Endothelial cell of umbilical vein (primary cell): ENCODE data around the gene MDP1.

Source experiments
- CTCF ChIP-seq, 2 donors: IDR thresholded peaks; 1 replicate in 1 of 2; 2 replicates in 1 of 2; pipeline ENCODE4 v1.5.1; 2011; ENCODE audit warnings: low read length in 2 of 2, mild to moderate bottlenecking in 2 of 2, moderate library complexity in 2 of 2, control low read depth in 1 of 2, inconsistent platforms in 1 of 2, low read depth in 1 of 2; ENCODE audit not compliant: insufficient read depth in 1 of 2; ENCODE audit errors: extremely low read depth in 1 of 2
- EZH2 ChIP-seq: IDR thresholded peaks from 2 replicates; pipeline ENCODE4 v1.6.1; 2012; ENCODE audit warnings: borderline replicate concordance, low read depth, mild to moderate bottlenecking, moderate library complexity, low read length, inconsistent platforms; ENCODE audit not compliant: severe bottlenecking
- FOS ChIP-seq: IDR thresholded peaks from 2 replicates; pipeline ENCODE4 v1.6.1; 2011; ENCODE audit warnings: mild to moderate bottlenecking, low read length, moderate library complexity, borderline replicate concordance; ENCODE audit not compliant: insufficient read depth
- POLR2A ChIP-seq: IDR thresholded peaks from 2 replicates; pipeline ENCODE4 v1.6.1; 2012; ENCODE audit warnings: low read depth, mild to moderate bottlenecking, control low read depth, low read length
- POLR2AphosphoS5 ChIP-seq: IDR thresholded peaks from 2 replicates; pipeline ENCODE4 v1.6.1; 2012; ENCODE audit warnings: low read depth, mild to moderate bottlenecking, control low read depth, low read length, moderate library complexity; ENCODE audit not compliant: insufficient read depth

GRCh38 chr14:24249230-24250021 lies 33.6 kb upstream of the MDP1 start:
- TF ChIP-seq CTCF (IDR thresholded peaks at IDR 0.05; ENCODE audit: extremely low read depth in 1 of 2, insufficient read depth in 1 of 2, low read depth in 1 of 2, low read length in 2 of 2): no peak
- TF ChIP-seq EZH2: no peak
- TF ChIP-seq POLR2A: no peak
- TF ChIP-seq FOS: no peak
- no peak for TF ChIP-seq POLR2AphosphoS5
